ENCODE results near the gene IL34.
"Not testable (repeated sequence)": the region's sequence is repeated elsewhere in the genome, so short reads cannot be mapped to it uniquely, and the experiment has no call there.

Gene IL34

DNA sequence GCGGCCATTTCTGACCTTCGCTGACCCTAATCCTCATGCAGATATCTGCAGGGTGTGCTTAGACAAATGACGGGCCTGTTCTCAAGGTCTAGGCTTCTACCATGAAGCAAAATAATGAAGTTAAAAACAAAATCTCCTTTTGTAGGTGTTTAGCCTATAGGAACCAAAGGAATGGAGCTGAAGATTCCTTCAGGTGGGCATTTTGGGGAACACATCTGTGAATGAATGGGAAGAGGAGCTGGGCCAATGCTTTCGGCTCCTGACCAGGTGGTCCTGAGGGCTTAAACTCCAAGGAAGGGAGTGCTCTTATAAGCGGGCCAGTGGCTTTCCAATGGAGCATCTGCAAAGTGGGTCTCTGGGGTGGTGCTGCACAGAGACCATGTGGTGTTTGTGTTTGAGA is 14.1 kb upstream of the IL34 start:
- DNase-seq = no peak

DNA sequence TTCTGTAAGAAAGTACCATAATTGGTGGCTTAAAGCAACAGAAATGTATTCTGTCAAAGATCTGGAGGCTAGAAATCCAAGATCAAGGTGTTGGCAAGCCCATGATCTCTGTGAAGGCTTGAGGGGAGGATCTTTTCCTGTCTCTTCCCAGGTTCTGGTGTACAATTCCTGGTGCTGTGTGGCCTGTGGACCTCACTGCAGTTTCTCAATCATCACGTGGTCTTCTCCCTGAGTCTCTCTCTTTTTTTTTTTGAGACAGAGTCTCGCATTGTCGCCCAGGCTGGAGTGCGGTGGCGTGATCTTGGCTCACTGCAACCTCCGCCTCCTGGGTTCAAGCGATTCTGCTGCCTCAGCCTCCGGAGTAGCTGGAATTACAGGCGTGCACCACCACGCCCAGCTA is 12.7 kb upstream of the IL34 start:
- not testable (repeated sequence) for DNase-seq

DNA sequence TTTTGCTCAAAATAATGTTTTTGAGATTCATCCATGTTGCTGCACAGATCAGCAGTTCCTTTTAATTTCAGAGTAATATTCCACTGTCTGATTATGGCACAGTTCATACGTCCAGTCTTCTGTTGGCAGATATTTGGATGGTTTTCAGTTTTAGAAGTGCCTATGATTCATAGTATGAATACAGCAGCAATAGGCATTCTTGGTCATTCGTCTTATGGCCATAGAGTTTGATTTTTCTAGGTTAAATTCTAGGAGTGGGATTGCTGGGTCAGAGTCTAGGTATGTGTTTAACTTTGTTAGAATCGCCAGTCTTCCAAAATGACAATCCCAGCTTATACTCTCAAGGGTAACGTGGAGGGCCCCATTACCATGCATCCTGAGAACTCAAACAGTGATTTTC is 11.5 kb upstream of the IL34 start:
- no peak for DNase-seq

DNA sequence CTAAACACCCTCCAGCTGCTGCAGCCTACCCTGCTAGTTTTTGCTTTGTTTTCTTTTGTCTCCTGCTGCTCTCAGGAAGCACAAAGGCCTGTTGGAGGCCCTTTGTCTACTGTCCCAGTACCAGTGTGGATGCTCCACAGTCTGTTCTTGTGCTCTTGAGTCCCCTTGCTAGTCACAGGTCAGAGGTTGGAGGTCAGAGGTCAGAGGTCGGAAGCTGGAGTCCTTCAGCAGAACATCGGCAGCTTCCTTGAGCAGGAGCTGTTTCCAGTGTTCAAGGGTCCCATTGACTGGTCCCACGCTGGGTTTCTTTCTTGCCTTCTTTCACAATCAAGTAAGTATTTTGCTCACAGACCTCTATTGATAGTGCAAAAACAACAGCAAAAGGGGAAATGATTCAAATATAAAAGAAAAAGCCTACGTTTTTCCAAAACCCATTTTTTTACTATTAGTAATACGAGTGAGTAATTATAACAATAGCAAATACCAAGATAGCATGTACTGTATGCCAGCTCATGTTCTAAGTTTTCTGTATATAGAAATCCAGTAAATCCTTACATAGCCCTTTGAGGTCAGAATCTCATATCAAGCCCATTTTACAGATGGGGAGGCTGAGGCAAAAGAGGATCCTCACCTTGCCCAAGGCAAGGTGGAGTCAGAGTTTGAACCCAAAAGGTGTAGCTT is 10.9 kb upstream of the IL34 start:
- no peak for DNase-seq

DNA sequence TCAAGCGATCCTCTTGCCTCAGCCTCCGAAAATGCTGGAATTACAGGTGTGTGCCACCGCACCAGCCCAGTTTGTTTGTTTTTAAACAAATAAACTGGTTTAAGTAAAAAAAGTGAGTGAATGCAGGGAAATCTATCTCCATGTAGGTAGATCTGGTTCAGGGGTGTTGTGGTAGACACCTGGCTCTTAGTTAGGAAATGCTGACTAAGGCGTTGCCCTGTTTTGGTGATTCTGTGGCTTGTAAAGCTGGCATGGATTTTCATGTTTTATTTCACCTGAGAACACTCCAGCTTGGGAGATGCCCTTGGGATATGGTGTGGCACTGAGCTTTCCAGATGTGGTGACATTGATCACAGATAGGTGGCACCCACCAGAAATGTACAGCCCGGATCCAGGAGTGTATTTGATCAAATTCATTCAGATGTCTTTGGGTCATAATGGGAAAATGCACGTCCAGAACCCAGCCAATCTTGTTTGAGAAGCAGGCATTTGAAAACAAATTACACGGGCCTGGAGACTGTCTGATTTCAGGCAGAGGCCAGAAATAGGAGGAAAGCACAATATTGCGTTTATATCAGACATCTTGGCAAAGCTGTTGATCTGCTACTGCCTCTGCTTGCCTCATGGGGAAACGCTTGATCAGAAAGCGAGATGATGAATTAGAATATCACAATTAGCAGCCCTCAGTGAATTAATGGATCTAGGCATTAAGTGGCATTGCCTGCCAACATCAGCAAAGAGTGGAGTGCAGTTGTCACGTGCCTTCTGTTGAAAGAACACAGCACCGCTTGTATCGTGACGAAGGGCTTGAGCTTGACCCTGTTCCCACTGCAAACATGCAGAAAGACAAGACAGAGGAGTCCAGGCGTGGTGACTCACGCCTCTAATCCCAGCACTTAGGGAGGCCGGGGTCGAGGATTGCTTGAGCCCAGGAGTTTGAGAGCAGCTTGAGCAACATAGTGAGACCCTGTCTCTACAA is 7.3 kb upstream of the IL34 start:
- DNase-seq = no peak

DNA sequence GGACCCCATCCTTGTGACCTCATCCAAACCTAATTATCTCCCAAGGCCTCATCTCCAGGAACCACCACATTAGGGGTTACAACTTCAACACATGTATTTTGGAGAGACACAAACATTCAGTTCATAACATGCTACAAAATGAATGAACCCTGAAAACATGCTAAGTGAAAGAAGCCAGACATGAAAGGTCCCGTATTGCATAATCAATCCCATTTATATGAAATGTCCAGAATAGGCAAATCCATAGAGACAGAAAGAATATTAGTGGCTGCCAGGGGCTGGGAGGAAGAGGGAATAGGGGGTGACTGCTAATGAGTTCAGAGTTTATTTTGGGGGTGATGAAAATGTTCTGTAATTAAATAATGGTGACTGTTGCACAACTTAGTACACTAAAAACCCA is 3.7 kb upstream of the IL34 start:
- no peak for DNase-seq

DNA sequence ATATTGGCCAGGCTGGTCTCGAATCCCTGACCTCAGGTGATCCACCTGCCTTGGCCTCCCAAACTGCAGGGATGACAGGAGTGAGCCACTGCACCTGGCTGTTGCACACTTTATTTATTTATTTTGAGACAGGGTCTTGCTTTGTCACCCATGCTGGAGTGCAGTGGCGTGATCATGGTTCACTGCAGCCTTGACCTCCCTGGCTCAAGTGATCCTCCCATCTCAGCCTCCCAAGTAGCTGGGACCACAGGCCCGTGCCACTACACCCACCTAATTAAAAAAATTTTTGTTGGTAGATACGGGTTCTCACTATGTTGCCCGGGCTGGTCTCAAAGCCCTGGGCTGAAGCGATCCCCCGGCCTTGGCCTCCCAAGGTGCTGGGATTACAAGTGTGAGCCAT is 3.1 kb upstream of the IL34 start:
- DNase-seq = not testable (repeated sequence)

DNA sequence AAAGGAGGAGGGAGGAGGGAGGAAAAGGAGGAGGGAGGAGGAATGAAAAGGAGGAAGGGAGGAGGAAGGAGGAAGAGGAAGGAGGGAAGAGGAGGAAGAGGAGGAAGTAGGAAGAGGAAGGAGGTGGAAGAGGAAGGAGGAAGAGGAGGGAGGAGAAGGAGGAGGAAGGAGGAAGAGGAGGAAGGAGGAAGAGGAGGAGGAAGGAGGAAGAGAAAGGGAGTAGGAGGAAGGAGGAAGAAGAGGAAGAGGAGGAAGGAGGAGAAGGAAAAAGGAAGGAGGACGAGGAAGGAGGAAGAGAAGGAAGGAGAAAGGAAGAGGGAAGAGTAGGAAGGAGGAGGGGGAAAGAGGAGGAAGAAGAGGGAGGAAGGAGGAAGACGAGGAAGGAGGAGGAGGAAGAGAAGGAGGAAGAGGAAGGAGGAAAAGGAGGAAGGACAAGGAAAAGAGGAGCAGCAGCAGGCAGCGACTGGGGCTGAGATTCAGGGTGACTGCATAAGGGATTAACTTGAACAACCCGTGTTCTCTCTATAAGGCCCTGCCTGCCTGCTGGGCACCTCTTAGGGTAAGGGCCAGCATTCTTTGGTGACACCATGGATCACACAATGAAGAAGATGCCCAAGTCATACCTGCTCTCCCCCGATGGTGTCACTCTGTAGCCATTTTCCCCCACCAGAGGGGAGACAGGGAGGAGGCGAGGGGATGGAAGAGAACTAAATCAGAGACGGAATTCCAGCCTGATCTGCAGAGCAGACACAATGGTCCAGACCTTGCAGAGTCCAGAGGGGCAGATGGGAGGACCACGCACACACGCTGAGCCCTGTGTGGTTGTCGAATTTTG is 1.4 kb upstream of the IL34 start:
- DNase-seq = no peak

DNA sequence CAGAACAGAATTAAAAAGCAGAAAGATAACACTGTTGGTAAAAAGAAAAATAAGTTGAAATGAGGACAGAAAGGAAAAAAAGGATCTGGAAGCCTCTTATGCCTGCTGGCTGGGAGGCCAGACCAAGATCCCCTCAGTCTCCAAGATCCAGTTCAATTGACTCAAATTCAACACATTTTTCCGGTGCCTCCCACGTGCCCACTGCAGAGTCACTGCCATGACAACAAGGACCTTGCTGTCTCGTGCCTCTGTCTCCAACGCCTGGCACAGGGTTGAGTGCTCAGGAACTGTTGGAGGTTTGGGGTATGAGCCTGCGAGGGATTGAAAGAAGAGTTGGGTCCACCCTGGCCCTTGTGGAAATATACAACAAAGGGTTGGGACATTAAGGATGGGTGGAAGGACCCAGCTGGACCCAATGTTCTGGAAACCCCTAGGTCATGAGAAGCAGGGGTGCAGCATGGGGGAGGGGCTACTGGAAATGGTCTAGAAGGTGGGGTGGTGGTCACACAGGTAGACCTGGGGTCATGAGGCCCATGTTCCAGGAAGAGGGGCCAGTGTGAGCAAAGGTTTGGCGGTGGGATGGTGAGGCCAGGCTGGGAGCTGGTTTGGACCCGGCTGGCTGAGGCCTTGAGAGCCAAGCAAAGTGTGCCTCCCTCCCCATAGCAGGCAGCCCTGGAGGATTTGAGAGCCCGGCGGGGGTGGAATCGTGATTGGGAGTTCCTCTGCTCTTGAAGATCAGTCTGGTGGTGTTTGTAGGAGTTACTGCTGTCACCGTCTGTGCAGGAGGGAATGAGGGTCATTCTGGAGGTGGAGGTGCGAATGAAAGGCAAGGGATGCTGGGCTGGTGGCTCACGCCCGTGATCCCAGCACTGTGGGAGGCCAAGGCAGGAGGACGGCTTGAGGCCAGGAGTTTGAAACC is 1.3 kb downstream of the IL34 start:
- DNase-seq = no peak

DNA sequence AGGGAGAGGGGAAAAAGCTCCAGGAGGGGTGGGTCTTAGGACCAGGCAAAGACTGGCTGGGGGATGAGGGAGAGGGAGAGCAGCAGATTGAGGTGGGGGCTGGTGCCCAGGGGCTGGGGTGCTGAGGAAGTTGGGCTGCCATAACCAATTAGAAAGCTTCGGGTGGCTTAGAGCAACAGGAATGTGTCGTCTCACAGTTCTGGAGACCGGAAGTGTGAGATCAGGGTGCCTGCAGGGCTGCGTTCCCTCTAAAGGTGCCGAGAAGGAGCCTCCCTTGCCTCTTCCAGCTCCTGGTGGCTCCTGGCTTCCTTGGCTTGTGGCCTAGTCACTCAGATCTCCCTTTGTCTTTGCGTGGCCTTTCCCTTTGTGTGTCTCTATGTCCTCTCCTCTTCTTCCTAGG is 2.2 kb downstream of the IL34 start:
- no peak for DNase-seq

DNA sequence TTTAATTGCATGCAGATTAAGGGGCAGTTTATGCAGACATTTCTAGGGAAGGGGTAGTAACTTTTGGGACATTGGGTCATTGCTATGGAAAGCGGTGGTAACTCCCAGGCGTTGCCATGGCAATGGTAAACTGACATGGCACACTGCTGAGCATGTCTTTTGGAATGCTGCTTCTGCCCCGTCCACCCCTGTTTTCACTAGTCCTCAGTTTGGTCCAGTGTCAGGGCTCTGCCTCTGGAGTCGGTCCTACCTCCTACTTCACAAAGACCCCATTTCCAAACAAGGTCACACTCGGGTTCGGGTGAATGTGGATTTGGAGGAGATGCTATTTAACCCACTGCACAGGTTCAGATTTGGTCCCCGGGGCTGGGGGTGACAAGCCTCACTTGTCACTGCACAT is 2.9 kb downstream of the IL34 start:
- no peak for DNase-seq

DNA sequence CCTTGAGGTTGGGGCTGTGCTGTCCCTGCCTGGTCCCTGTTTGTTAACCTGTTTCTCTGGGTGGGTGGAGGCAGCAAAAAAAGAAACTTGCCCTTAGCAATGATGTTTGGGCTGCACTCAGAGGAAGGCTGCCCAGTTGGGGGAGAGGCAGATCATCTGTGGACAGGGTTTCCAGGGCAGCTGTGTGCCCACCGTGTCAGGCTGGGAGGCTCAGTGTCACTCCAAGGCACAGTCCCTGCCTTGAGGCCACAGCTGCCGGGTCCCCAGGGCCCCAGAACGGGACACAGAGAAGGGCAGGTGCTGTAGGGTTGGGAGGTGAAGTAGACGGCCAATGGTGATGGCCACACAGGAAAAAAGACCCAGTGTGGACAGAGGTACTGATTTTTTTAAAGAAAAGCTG is 3.9 kb downstream of the IL34 start:
- no peak for DNase-seq

DNA sequence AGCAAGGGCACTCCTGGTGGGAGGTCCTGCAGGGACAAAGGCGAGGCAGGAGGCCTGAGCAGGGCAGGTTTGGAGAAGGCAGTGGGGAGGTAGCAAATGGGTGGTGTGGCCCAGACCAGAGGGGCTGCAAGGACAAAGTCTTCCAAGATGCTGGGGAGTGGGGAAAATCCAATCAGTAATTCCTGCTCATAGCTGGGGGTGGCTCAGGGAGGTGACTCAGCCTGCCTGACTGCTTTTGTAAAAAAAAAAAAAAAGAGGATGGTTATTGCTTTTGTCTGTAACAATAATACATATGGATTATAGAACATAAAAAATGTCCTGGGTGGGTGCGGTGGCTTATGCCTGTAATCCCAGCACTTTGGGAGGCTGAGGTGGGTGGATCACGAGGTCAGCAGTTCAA is 5.2 kb downstream of the IL34 start:
- DNase-seq = no peak

DNA sequence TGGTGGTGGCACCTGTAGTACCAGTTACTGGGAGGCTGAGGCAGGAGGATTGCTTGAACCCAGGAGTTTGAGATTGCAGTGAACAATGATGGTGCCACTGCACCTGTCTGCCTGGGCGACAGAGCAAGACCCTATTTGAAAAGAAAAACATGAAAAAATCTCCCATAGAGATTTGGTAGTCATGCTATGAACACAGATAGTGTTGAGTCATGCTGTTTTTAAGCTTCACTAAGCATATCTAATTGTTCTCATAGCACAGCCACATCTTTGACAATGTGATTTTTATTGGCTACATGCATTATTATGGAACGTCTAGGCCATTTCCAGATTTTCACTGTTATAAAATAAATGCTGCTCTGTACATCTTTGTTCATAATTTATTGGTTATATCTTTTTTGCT is 6.0 kb downstream of the IL34 start:
- no peak for DNase-seq

DNA sequence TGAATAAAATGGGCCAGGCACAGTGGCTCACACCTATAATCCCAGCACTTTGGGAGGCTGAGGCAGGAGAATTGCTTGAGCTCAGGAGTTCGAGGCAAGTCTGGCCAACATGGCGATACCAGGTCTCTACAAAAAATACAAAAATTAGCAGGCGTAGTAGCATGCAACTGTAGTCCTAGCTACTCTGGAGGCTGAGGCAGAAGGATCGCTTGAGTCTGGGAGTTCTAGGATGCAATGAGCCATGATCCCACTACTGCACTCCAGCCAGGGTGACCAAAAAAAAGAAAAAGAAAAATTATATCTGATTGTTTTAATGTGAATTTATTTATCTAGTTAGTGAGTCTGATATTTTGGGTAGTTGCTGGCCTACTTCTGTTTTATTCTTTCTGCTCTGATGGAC is 7.0 kb downstream of the IL34 start:
- no peak for DNase-seq

DNA sequence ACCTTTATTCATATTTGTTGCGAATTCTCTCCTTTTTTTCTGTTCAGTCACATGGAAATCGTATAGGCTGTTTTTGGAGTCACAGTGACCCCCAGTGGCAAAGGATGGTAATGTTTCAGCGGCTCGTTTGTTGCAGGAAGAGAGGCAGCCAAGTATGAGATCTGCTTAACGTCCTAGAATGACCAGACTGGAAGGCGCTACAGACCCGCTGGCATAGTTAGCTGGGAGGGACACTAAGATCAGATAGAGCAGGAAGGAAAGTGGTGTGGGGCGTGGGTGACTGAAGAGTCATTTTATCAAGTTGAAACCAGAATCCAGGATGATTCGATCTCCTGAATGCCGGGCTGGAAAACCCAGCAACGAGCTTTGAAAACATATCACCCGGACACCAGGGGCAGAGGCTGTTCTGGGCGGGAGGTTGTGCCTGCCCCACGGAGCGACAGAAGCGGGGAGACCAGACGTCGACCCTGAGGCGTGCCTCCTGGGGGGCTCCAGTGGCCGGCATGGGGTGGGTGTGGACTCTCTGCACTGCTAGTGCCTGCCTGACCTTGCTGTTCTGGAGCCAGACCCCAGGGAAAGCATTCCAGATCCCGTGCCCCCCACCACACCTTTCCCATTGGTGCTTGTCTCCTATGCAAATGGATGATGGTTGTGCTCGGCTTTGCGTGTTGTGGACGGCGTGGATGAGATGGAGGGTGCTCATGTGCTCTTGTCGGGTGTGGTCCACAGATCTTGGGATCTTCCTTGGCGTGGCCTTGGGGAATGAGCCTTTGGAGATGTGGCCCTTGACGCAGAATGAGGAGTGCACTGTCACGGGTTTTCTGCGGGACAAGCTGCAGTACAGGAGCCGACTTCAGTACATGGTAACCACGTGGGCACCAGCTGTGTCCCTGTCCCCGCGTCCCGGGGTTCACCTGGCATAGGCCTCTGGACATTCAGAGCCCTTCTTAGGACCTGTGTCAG is 7.7 kb downstream of the IL34 start:
- peak; percentile 87 for DNase-seq

DNA sequence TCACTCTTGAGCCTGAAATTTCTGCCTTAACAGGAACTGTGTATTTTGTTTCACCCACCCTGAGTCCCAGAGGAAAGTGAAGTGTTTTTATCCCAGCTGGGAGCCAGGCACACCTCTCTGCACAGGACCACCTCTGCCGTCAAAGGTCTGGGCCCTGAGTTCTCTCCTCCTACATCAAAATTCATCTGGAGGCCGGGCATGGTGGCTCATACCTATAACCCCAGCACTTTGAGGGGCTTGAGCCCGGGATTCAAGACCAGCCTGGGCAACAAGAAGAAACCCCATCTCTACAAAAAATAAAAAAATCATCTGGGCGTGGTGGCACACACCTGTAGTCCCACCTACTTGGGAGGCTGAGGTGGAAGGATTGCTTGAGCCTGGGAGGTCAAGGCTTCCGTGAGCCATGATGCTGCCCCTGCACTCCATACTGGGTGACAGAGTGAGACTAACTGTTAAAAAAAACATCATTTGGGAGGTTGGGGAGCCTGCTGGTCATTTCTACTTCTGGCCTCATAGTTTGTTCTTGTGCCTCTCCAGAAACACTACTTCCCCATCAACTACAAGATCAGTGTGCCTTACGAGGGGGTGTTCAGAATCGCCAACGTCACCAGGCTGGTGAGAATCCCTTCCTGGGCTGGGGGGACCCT is 9.8 kb downstream of the IL34 start:
- DNase-seq = no peak

DNA sequence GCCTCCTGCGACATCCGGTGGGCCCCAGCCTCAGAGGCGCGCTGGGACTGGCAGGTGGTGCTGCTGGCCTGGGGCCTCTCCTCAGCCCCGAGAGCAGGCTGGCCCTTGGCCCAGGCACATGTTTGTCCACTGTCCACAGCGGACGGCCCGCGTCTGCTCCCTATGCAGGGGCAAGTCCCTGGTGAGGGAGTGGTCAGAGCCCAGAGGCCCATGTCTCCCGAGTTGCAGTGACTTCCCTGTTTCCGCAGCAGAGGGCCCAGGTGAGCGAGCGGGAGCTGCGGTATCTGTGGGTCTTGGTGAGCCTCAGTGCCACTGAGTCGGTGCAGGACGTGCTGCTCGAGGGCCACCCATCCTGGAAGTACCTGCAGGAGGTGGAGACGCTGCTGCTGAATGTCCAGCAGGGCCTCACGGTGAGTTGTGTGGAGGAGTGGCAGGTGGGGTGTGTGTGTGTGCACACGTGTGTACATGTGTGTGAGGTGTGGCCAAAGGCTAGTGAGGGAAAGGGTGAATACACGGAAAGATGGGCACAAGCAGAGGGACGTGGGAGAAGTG is 10.4 kb downstream of the IL34 start:
- no peak for DNase-seq

DNA sequence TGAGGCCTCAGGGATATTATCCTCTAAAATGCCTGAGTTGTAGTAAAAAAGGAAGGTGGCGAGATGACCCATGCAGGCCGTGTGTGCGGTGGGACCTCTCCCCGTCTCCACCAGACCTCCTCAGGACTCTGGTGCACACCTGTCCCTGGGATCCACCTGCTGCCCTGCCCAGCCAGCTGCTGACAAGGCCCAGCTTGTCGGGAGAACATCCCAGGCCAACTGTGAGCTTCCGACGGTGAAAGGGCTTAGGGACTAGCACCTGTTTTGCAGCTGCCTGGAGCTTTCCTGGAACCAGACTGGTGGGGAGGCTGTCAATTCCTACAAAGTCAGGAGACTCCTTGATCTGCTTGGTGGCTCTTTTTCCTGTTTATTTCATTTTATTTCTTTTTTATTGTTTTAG is 11.6 kb downstream of the IL34 start:
- no peak for DNase-seq

DNA sequence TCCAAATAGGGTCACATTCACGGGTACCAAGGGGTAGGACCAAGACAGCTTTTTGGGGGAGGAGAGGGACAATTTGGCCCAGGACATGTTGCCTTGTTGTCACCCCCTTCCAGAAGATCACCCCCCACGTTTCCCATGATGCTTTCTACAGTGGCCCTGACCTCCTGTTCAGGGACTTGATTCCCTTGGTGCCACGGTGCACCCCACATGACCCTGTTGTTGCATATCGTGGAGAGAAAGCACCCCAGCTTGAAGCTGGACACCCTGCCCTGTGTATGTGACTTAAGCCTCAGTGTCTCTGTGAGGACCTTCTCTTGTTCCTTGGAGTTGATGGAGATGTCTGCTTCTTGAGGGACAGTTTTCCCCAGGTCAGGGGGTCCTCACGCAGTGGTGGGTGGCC is 12.6 kb downstream of the IL34 start:
- no peak for DNase-seq
